ENCODE measurements around the gene RDH13.

DNA sequence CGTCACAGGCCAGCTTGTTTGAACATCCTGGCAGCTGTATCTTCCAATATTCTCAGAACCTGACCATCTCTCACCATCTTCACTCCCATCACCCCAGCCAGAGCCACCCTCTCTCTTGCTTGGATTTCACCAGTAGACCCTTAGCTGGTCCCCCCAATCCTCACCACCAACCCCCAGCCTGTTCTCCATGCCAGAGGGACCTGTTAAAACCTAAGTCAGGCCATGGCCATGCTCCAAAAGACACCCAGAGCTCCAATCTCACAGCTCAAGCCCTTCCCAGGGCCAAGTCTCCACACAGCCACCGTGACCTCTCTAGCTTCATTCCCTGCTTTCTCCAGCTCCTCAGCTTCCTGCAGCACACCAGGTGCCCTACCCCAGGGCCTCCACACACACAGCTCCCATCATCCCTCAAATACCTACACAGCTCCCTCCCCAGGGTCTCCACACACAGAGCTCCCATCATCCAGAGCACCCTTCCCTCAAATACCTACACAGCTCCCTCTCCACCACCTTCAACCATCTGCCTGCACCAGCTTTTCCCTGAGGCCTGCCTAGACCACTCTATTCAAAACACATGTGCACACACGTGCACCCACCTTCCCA lies 26.5 kb upstream of the RDH13 start:
- TF ChIP-seq, protein P1, sequence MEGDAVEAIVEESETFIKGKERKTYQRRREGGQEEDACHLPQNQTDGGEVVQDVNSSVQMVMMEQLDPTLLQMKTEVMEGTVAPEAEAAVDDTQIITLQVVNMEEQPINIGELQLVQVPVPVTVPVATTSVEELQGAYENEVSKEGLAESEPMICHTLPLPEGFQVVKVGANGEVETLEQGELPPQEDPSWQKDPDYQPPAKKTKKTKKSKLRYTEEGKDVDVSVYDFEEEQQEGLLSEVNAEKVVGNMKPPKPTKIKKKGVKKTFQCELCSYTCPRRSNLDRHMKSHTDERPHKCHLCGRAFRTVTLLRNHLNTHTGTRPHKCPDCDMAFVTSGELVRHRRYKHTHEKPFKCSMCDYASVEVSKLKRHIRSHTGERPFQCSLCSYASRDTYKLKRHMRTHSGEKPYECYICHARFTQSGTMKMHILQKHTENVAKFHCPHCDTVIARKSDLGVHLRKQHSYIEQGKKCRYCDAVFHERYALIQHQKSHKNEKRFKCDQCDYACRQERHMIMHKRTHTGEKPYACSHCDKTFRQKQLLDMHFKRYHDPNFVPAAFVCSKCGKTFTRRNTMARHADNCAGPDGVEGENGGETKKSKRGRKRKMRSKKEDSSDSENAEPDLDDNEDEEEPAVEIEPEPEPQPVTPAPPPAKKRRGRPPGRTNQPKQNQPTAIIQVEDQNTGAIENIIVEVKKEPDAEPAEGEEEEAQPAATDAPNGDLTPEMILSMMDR (IDR thresholded peaks at IDR 0.05), result no peak
- no peak for TF ChIP-seq EP300 (IDR thresholded peaks at IDR 0.05; ENCODE audit: low read depth)
